ENCODE measurements around the gene FBXO9.

GRCh38 chr6:53115741-53116140 is 50.5 kb downstream of the FBXO9 start:
- no peak for TF ChIP-seq CTCF (IDR thresholded peaks at IDR 0.05)
- no peak for TF ChIP-seq POLR2A (IDR thresholded peaks at IDR 0.05)
